ENCODE measurements around the gene UNC5C. TPM values are rescaled to one million over a fixed set of nuclear protein-coding genes. Genes with fewer than 3 reads are reported as not detected.

The UNC5C gene
- total RNA-seq, 4 donors from 2014 or later: 1.6 to 4.4 (median 3.2) TPM

DNA sequence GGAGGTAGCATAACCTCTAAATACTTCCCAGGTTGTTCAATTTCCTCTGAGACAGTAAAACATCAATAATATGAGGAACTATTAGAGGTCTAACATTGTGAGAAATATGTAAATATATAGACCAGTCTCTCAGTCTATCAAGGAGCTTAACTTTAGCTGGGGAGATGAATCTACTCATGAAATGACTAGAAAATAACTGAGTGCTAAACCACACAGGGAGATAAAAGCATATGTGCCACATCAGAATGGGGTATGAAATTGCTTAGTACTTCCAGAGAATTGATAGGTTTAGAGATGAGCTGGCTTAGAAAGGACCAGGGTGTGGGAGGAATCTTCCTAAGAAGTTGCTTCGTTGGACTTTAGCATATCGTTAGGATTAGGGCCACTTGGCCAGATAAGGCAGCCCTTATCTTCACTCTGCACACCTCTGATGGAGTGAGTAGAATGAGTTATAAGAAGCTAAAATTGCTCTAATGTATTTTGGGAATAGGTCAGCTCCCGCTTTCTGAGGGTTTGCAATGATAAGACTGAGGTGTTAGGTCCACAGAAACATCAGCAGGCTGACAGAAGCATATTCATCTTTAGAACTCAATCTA is 299.2 kb downstream of the UNC5C start:
- Histone ChIP-seq H3K4me3 (no peak overlapping the region), H3K9me3 (no peaks in the 10 kb centered on the region), H3K27me3 (no peaks in the 10 kb centered on the region), H3K27ac (no peak overlapping the region), H3K4me1 (no peaks in the 10 kb centered on the region), H3K36me3 (no peaks in the 10 kb centered on the region)
- ATAC-seq: no peak
- 75 to 91% methylated on average over 3 of the region's 3 CpGs for WGBS, 2 donors (ENCODE audit: low coverage in 1 of 2)
- TF ChIP-seq EP300 (IDR thresholded peaks at IDR 0.05) (no peak), POLR2A (IDR thresholded peaks at IDR 0.05) (no peak), POLR2AphosphoS5 (IDR thresholded peaks at IDR 0.05) (no peak)
- TF ChIP-seq, protein P1, sequence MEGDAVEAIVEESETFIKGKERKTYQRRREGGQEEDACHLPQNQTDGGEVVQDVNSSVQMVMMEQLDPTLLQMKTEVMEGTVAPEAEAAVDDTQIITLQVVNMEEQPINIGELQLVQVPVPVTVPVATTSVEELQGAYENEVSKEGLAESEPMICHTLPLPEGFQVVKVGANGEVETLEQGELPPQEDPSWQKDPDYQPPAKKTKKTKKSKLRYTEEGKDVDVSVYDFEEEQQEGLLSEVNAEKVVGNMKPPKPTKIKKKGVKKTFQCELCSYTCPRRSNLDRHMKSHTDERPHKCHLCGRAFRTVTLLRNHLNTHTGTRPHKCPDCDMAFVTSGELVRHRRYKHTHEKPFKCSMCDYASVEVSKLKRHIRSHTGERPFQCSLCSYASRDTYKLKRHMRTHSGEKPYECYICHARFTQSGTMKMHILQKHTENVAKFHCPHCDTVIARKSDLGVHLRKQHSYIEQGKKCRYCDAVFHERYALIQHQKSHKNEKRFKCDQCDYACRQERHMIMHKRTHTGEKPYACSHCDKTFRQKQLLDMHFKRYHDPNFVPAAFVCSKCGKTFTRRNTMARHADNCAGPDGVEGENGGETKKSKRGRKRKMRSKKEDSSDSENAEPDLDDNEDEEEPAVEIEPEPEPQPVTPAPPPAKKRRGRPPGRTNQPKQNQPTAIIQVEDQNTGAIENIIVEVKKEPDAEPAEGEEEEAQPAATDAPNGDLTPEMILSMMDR (IDR thresholded peaks at IDR 0.05): no peak

DNA sequence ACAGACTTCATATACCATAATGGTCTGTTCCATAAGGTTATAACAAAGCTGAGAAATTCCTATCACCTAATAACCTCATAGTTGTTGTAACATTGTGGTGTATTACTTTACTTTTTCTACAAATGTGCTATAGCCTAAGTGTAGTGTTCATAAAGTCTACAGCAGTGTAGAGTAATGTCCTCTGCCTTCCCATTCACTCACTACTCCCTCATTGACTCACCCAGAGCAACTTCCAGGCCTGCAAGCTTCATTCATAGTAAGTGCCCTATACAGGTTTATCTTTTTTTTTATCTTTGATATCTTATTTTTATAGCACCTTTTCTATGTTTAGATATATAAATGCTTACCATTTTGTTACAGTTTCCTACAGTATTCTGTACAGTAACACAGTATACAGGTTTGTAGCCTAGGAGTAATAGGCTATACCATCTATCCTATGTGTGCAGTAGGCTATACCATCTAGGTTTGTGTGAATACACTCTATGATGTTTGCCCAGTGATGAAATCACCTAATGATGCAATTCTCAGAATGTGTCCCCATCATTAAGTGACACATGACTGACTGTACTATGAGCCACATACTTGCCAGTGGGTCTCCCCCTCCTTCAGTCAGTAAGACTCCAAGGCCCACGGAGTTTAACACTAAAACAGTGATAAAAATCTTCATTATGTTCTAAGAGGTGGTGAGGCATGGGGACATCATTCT is 299.9 kb downstream of the UNC5C start:
- Histone ChIP-seq H3K36me3 (no peaks in the 10 kb centered on the region), H3K4me1 (no peaks in the 10 kb centered on the region), H3K9me3 (no peaks in the 10 kb centered on the region), H3K4me3 (no peak overlapping the region), H3K27ac (no peak overlapping the region), H3K27me3 (no peaks in the 10 kb centered on the region)
- TF ChIP-seq, protein P1 (IDR thresholded peaks at IDR 0.05): no peak
- 86 to 100% methylated on average over 1 of the region's 1 CpG for WGBS, 2 donors (ENCODE audit: low coverage in 1 of 2)
- no peak for ATAC-seq

GRCh38 chr4:95243892-95244291 is 304.9 kb downstream of the UNC5C start:
- H3K4me1 ChIP-seq: no peaks in the 10 kb centered on the region
- H3K36me3 ChIP-seq: no peaks in the 10 kb centered on the region
- 93 to 100% methylated on average over 1 of the region's 1 CpG for WGBS, 2 donors (ENCODE audit: low coverage in 1 of 2)
- H3K9me3 ChIP-seq: peaks cover 0 to 6% (median 0%) of the 10 kb centered on the region in 3 donors
- no peak overlapping the region for H3K4me3 ChIP-seq
- no peak for ATAC-seq
- H3K27me3 ChIP-seq: no peaks in the 10 kb centered on the region
- TF ChIP-seq POLR2AphosphoS5 (IDR thresholded peaks at IDR 0.05): no peak
- no peak for TF ChIP-seq EP300 (IDR thresholded peaks at IDR 0.05)
- no peak for TF ChIP-seq POLR2A (IDR thresholded peaks at IDR 0.05)
- TF ChIP-seq, protein P1 (IDR thresholded peaks at IDR 0.05): no peak
- no peak overlapping the region for H3K27ac ChIP-seq

DNA sequence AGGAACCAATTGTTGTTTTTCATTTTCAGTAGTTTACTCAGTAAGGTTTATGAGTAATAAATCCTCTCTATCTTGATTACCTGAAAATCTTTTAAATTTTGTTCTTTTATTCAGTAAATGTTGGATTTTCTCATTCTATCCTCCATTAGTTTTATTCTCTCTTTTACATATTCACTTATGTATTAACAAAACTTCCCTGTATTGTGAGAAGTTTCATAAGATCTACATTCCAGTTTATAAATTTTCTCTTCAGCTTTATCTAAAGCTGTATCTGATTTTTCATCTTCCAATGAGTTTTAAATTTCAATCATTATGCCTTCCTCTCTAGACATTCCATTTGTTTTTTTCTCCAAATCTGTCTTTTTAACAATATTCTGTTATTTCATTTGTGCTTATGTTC is 310.2 kb downstream of the UNC5C start:
- H3K4me1 ChIP-seq: no peaks in the 10 kb centered on the region
- H3K4me3 ChIP-seq: no peak overlapping the region
- no peaks in the 10 kb centered on the region for H3K27me3 ChIP-seq
- no peak for ATAC-seq
- peaks cover 0 to 13% (median 0%) of the 10 kb centered on the region in 3 donors for H3K9me3 ChIP-seq
- H3K27ac ChIP-seq: no peak overlapping the region
- TF ChIP-seq EP300 (IDR thresholded peaks at IDR 0.05) (no peak), POLR2A (IDR thresholded peaks at IDR 0.05) (no peak), POLR2AphosphoS5 (IDR thresholded peaks at IDR 0.05) (no peak)
- TF ChIP-seq, protein P1 (IDR thresholded peaks at IDR 0.05): no peak
- H3K36me3 ChIP-seq: no peaks in the 10 kb centered on the region
